Mammary epithelial cell (primary cell): Measurements from ENCODE around the gene ZNF398.

Experiments
- CTCF ChIP-seq, 2 donors: IDR thresholded peaks in 1 of 2; conservative IDR thresholded peaks in 1 of 2; 2 replicates each; pipeline ENCODE4 v1.5.1; 2011 to 2012; ENCODE audit warnings: inconsistent platforms in 2 of 2, low read length in 2 of 2, mild to moderate bottlenecking in 2 of 2, control low read depth in 1 of 2, low read depth in 1 of 2; ENCODE audit not compliant: insufficient read depth in 1 of 2; ENCODE audit errors: extremely low read depth in 1 of 2
- EZH2 ChIP-seq: IDR thresholded peaks from 2 replicates; pipeline ENCODE4 v1.6.1; 2012; ENCODE audit warnings: low read length, inconsistent platforms, borderline replicate concordance

GRCh38 chr7:149172534-149172920 is 25.3 kb downstream of the ZNF398 start:
- TF ChIP-seq CTCF (conservative IDR thresholded peaks at IDR 0.05 in 1 of 2, IDR thresholded peaks at IDR 0.05 in 1 of 2; ENCODE audit: extremely low read depth in 1 of 2, insufficient read depth in 1 of 2, low read depth in 1 of 2, low read length in 2 of 2) (no peak), EZH2 (no peak)
